HUES6 (cell line): Measurements from ENCODE around the gene GNB1L.

Experiments
- H3K27ac ChIP-seq: 2 replicates; pipeline ENCODE4 v1.7.0; 2013; ENCODE audit warnings: low read depth, mild to moderate bottlenecking, low read length, inconsistent platforms
- H3K27me3 ChIP-seq: 2 replicates; pipeline ENCODE4 v1.6.1; 2013; ENCODE audit warnings: low read length; ENCODE audit not compliant: control insufficient read depth, insufficient read depth
- H3K36me3 ChIP-seq: 2 replicates; pipeline ENCODE4 v1.6.1; 2013; ENCODE audit warnings: low read length; ENCODE audit not compliant: control insufficient read depth, insufficient read depth
- H3K4me1 ChIP-seq: 2 replicates; pipeline ENCODE4 v1.6.1; 2013; ENCODE audit warnings: low read length; ENCODE audit not compliant: control insufficient read depth, insufficient read depth
- H3K4me3 ChIP-seq: 2 replicates; pipeline ENCODE4 v1.5.1; 2013; ENCODE audit warnings: low read depth, low read length
- H3K9ac ChIP-seq: one replicate; pipeline ENCODE4 v1.6.1; 2013; ENCODE audit warnings: mild to moderate bottlenecking, low read length
- H3K9me3 ChIP-seq: 2 replicates; pipeline ENCODE4 v1.6.1; 2013; ENCODE audit warnings: low read depth, low read length; ENCODE audit not compliant: control insufficient read depth, insufficient read depth

Gene GNB1L

GRCh38 chr22:19824926-19825339, 29.7 kb downstream of the GNB1L start:
- Histone ChIP-seq H3K27ac (no peak overlapping the region), H3K9me3 (peaks cover 4% of the 10 kb centered on the region; the same call in 1 of the 2 replicates), H3K9ac (no peak overlapping the region), H3K27me3 (no peaks in the 10 kb centered on the region), H3K4me3 (no peak overlapping the region), H3K4me1 (no peaks in the 10 kb centered on the region), H3K36me3 (no peaks in the 10 kb centered on the region)

- Histone ChIP-seq H3K4me3 (no peak overlapping the region), H3K4me1 (no peaks in the 10 kb centered on the region), H3K36me3 (no peaks in the 10 kb centered on the region), H3K9ac (no peak overlapping the region), H3K27ac (no peak overlapping the region), H3K27me3 (no peaks in the 10 kb centered on the region), H3K9me3 (peaks cover 4% of the 10 kb centered on the region; the same call in 1 of the 2 replicates)
Measured at GRCh38 chr22:19824212-19824925, 30.3 kb downstream of the GNB1L start.

DNA sequence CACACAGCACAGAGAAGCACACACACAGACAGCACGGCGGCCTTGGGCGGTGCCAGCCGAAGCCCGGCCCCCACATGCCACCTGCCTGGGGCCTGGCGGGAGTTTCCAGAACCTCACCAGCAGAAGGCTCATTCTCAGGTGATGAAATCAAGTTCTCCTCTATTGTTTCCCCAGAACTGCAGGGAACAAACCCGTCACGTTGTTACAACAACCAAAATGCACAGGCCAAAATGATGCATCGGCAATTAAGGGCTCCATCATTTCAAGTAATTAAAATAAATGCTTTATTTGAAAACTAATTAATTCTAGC, 30.8 kb downstream of the GNB1L start:
- H3K4me1 ChIP-seq = no peaks in the 10 kb centered on the region
- no peaks in the 10 kb centered on the region for H3K27me3 ChIP-seq
- no peaks in the 10 kb centered on the region for H3K36me3 ChIP-seq
- no peak overlapping the region for H3K27ac ChIP-seq
- H3K9ac ChIP-seq = no peak overlapping the region
- peaks cover 4% of the 10 kb centered on the region; the same call in 1 of the 2 replicates for H3K9me3 ChIP-seq
- H3K4me3 ChIP-seq = no peak overlapping the region

DNA sequence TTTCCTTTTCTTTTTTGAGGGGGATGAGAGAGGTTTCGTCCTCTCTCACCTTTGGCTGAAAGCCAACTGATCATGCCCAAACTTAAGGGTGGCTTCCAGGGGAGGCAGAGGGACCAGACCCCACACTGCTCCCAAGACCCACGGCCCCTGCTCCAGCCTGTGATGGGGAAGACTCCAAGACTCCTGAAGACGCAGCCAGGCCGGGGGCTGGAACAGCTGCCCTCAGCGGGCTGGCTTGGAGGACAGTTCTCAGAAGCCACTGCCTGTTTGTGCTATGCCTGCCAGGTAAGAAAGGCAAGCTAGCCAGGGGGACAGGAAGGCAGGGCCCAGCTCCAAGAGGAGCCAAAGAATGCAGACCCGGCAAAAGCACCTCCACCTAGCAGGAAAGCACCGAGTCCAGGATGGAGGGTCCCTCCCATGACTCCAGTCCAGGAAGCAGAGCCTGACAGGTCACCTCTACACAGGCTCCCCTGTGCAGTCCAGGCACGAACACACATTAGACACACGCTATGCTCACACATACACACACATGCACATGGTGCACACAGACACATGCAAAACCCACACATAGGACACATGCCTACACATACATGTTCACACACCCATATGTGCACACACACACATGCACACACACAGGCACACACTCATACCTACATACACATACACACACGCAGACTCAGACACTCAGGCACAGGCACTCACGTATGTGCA, 31.3 kb downstream of the GNB1L start:
- Histone ChIP-seq H3K4me3 (no peak overlapping the region), H3K4me1 (no peaks in the 10 kb centered on the region), H3K27ac (no peak overlapping the region), H3K9ac (no peak overlapping the region), H3K36me3 (no peaks in the 10 kb centered on the region; the same call in 1 of the 2 replicates), H3K27me3 (no peaks in the 10 kb centered on the region), H3K9me3 (peaks cover 4% of the 10 kb centered on the region; the same call in 1 of the 2 replicates)

GRCh38 chr22:19822301-19823117, 32.2 kb downstream of the GNB1L start:
- no peak overlapping the region for H3K27ac ChIP-seq
- no peaks in the 10 kb centered on the region; the same call in 1 of the 2 replicates for H3K36me3 ChIP-seq
- H3K9ac ChIP-seq = no peak overlapping the region
- H3K9me3 ChIP-seq = peaks cover 4% of the 10 kb centered on the region; the same call in 1 of the 2 replicates
- H3K27me3 ChIP-seq = no peaks in the 10 kb centered on the region
- no peaks in the 10 kb centered on the region for H3K4me1 ChIP-seq
- H3K4me3 ChIP-seq = no peak overlapping the region

- H3K4me1 ChIP-seq = no peaks in the 10 kb centered on the region
- no peaks in the 10 kb centered on the region for H3K27me3 ChIP-seq
- H3K4me3 ChIP-seq = no peak overlapping the region
- peaks cover 4% of the 10 kb centered on the region; the same call in 1 of the 2 replicates for H3K9me3 ChIP-seq
- H3K9ac ChIP-seq = no peak overlapping the region
- H3K36me3 ChIP-seq = no peaks in the 10 kb centered on the region; the same call in 1 of the 2 replicates
- H3K27ac ChIP-seq = no peak overlapping the region
Measured at GRCh38 chr22:19821523-19822300, 33.0 kb downstream of the GNB1L start.

GRCh38 chr22:19820880-19821522, 33.7 kb downstream of the GNB1L start:
- Histone ChIP-seq H3K36me3 (no peaks in the 10 kb centered on the region; the same call in 1 of the 2 replicates), H3K9ac (no peak overlapping the region), H3K27me3 (no peaks in the 10 kb centered on the region), H3K27ac (no peak overlapping the region), H3K9me3 (no peaks in the 10 kb centered on the region), H3K4me3 (no peak overlapping the region), H3K4me1 (no peaks in the 10 kb centered on the region)

DNA sequence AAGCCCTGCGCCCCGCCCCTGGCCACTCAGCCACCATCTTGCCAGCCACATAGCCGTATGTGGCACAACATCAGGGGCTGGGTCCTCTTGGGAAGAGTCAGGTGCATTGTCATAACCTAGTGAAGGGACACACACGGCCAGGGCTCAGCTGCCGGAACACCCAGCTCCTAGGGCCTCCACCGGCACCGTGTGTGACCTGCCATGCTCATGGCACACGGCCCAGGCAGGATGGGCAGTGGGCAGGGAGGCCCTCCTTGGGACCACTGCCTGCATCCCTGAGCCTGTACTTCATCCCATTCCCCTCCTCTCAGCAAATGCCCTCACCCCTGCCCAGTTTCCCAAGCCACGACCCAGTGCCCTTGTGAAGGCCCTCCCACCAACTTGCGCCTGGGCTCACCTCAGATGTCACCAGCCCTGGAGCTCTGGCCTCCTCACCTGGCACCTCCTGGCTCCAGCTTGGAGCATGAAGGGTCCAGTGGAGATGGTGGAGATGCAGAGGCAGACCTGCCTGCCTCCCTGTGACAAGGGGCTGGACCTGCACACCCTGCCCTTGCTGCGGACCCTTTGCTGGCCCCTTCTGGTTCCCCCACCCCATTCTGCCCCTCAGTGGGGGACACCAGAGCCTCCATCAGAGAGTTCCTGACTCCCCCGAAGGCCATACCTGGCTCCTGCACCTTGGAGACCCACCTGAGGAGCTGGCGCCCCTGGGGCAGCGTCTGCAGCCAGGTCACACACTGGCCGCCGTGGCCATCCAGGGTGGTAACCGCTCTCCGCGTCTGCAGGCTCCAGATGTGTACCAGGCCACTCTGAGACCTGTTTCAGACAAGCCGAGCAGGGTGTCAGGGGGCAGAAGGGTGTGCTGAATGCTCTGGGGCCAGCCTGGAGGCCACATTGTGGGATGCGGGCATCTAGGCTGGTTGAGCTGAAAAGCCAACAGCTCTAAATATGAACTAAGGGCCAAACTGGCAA, 34.5 kb downstream of the GNB1L start:
- Histone ChIP-seq H3K27ac (no peak overlapping the region), H3K27me3 (no peaks in the 10 kb centered on the region)

DNA sequence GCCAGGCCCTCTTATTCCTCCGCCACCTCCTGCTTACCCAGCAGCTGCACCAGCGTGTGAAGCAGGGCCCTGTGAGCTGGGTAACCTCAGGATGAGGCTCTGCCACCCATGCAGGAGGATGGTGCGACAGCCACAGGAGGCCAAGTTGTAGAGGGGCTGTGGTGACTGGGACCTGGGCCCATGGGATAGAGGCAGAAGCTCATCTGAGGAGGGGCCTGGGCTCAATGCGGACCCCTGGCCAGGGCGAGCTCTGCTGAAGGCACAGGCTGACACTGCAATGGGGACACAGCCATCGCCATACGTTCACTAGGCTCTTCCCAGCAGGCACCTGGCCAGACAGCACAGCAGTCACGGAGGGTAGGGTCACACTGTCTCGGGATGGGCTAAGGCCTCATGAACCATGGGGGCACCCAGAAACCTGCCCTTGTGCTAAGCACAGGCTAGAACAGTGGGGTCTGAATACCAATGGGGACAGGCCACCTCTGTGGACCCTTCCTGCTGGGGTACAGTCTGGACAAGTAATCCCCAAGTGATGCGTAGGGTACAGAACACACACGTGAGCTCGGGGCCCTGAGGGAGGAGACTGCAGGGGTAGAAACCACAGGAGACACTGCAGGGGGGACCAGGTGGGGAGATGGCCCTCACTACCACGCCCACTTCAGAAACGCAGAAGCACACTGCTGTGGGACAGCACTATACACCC, 35.3 kb downstream of the GNB1L start:
- H3K27ac ChIP-seq = no peak overlapping the region
- no peaks in the 10 kb centered on the region for H3K27me3 ChIP-seq
- no peaks in the 10 kb centered on the region; the same call in none of the 2 replicates for H3K36me3 ChIP-seq
- H3K9me3 ChIP-seq = no peaks in the 10 kb centered on the region
- H3K4me3 ChIP-seq = no peak overlapping the region
- H3K9ac ChIP-seq = no peak overlapping the region
- no peaks in the 10 kb centered on the region for H3K4me1 ChIP-seq

More for the DNA sequence above, 34.5 kb downstream of the GNB1L start:
- Histone ChIP-seq H3K36me3 (no peaks in the 10 kb centered on the region; the same call in 1 of the 2 replicates), H3K4me3 (no peak overlapping the region), H3K9ac (no peak overlapping the region), H3K9me3 (no peaks in the 10 kb centered on the region), H3K4me1 (no peaks in the 10 kb centered on the region)
